Measurements from ENCODE around the gene WDR77. TPM values are rescaled to one million over a fixed set of nuclear protein-coding genes. Genes with fewer than 3 reads are reported as not detected.
A peak's percentile ranks its signal among the peaks of the same experiment; 100 is the strongest.

The WDR77 gene
- total and polyA plus RNA-seq, 2 of the 13 experiments (the other 11 are each of a cell fraction or from before 2014, with no cell fraction given), result 90.6 to 108 TPM

- TF ChIP-seq MXI1 (IDR thresholded peaks at IDR 0.05; ENCODE audit: borderline replicate concordance, low read depth, low read length) (no peak), RFXAP (CRISPR knock-in tag; IDR thresholded peaks at IDR 0.05; ENCODE audit: borderline replicate concordance) (no peak), SP2 (CRISPR knock-in tag; IDR thresholded peaks at IDR 0.05) (no peak), RXRB (CRISPR knock-in tag; IDR thresholded peaks at IDR 0.05; ENCODE audit: borderline replicate concordance) (peak; percentile 64), ZSCAN20 (CRISPR knock-in tag; IDR thresholded peaks at IDR 0.05; ENCODE audit: borderline replicate concordance) (no peak), NFATC3 (CRISPR knock-in tag; IDR thresholded peaks at IDR 0.05) (0 out of 2 replicates have a peak, but pooled peaks have one; percentile 46), HNF4A (CRISPR knock-in tag; IDR thresholded peaks at IDR 0.05) (no peak), ZBTB1 (CRISPR knock-in tag; IDR thresholded peaks at IDR 0.05; ENCODE audit: borderline replicate concordance) (no peak), POLR2G (IDR thresholded peaks at IDR 0.05; ENCODE audit: low read depth, low read length) (peak; percentile 47; the same call in 1 of the 2 replicates), ISL2 (CRISPR knock-in tag; IDR thresholded peaks at IDR 0.05) (no peak), HNRNPK (IDR thresholded peaks at IDR 0.05; ENCODE audit: low read depth, low read length, poor library complexity, severe bottlenecking) (no peak), IRX3 (CRISPR knock-in tag; IDR thresholded peaks at IDR 0.05; ENCODE audit: borderline replicate concordance, low read depth) (no peak), THAP11 (CRISPR knock-in tag; IDR thresholded peaks at IDR 0.05) (peak; percentile 38; the same call in 1 of the 2 replicates), ATF7 (IDR thresholded peaks at IDR 0.05) (no peak), ATF7 (CRISPR knock-in tag; IDR thresholded peaks at IDR 0.05) (no peak), TBL1XR1 (IDR thresholded peaks at IDR 0.05; ENCODE audit: borderline replicate concordance, low read length, partially characterized antibody) (no peak), ZNF263 (CRISPR knock-in tag; IDR thresholded peaks at IDR 0.05) (no peak), NAIF1 (CRISPR knock-in tag; IDR thresholded peaks at IDR 0.05; ENCODE audit: borderline replicate concordance) (no peak), TOPORS (CRISPR knock-in tag; IDR thresholded peaks at IDR 0.05) (no peak), ZNF75D (CRISPR knock-in tag; IDR thresholded peaks at IDR 0.05; ENCODE audit: borderline replicate concordance) (no peak), ZNF468 (CRISPR knock-in tag; IDR thresholded peaks at IDR 0.05) (no peak), THYN1 (CRISPR knock-in tag; IDR thresholded peaks at IDR 0.05; ENCODE audit: borderline replicate concordance, low read depth) (no peak), ZNF317 (CRISPR knock-in tag; IDR thresholded peaks at IDR 0.05) (no peak), ZNF460 (CRISPR knock-in tag; IDR thresholded peaks at IDR 0.05; ENCODE audit: borderline replicate concordance) (no peak), ZNF230 (CRISPR knock-in tag; IDR thresholded peaks at IDR 0.05) (no peak), GABPA (IDR thresholded peaks at IDR 0.05; ENCODE audit: low read depth, low read length) (no peak), GABPA (CRISPR knock-in tag; IDR thresholded peaks at IDR 0.05; ENCODE audit: low read depth) (peak; percentile 41; the same call in 1 of the 2 replicates), TARDBP (CRISPR knock-in tag; IDR thresholded peaks at IDR 0.05) (peak; percentile 74; the same call in 1 of the 2 replicates)
- TF ChIP-seq, protein P1, sequence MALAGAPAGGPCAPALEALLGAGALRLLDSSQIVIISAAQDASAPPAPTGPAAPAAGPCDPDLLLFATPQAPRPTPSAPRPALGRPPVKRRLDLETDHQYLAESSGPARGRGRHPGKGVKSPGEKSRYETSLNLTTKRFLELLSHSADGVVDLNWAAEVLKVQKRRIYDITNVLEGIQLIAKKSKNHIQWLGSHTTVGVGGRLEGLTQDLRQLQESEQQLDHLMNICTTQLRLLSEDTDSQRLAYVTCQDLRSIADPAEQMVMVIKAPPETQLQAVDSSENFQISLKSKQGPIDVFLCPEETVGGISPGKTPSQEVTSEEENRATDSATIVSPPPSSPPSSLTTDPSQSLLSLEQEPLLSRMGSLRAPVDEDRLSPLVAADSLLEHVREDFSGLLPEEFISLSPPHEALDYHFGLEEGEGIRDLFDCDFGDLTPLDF (CRISPR knock-in tag; IDR thresholded peaks at IDR 0.05), result no peak
- TF ChIP-seq, protein P2, sequence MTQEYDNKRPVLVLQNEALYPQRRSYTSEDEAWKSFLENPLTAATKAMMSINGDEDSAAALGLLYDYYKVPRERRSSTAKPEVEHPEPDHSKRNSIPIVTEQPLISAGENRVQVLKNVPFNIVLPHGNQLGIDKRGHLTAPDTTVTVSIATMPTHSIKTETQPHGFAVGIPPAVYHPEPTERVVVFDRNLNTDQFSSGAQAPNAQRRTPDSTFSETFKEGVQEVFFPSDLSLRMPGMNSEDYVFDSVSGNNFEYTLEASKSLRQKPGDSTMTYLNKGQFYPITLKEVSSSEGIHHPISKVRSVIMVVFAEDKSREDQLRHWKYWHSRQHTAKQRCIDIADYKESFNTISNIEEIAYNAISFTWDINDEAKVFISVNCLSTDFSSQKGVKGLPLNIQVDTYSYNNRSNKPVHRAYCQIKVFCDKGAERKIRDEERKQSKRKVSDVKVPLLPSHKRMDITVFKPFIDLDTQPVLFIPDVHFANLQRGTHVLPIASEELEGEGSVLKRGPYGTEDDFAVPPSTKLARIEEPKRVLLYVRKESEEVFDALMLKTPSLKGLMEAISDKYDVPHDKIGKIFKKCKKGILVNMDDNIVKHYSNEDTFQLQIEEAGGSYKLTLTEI (CRISPR knock-in tag; conservative IDR thresholded peaks at IDR 0.05), result no peak
Measured at GRCh38 chr1:111422546-111423391, 26.3 kb downstream of the WDR77 start (continued).

Data from HepG2 (cell line).